Stimulated activated CD8-positive, alpha-beta memory T cell treated with anti-CD3 and anti-CD28 coated beads, Interleukin-4, amount 100 ng/mL, for 24 hours (primary cell): ENCODE data around the gene GPR162.

Source experiments
- DNase-seq: peaks from one replicate; pipeline ENCODE4 v3.0.0-alpha.2; 2020; ENCODE audit warnings: low read depth

GPR162 gene, protein sequence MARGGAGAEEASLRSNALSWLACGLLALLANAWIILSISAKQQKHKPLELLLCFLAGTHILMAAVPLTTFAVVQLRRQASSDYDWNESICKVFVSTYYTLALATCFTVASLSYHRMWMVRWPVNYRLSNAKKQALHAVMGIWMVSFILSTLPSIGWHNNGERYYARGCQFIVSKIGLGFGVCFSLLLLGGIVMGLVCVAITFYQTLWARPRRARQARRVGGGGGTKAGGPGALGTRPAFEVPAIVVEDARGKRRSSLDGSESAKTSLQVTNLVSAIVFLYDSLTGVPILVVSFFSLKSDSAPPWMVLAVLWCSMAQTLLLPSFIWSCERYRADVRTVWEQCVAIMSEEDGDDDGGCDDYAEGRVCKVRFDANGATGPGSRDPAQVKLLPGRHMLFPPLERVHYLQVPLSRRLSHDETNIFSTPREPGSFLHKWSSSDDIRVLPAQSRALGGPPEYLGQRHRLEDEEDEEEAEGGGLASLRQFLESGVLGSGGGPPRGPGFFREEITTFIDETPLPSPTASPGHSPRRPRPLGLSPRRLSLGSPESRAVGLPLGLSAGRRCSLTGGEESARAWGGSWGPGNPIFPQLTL

DNA sequence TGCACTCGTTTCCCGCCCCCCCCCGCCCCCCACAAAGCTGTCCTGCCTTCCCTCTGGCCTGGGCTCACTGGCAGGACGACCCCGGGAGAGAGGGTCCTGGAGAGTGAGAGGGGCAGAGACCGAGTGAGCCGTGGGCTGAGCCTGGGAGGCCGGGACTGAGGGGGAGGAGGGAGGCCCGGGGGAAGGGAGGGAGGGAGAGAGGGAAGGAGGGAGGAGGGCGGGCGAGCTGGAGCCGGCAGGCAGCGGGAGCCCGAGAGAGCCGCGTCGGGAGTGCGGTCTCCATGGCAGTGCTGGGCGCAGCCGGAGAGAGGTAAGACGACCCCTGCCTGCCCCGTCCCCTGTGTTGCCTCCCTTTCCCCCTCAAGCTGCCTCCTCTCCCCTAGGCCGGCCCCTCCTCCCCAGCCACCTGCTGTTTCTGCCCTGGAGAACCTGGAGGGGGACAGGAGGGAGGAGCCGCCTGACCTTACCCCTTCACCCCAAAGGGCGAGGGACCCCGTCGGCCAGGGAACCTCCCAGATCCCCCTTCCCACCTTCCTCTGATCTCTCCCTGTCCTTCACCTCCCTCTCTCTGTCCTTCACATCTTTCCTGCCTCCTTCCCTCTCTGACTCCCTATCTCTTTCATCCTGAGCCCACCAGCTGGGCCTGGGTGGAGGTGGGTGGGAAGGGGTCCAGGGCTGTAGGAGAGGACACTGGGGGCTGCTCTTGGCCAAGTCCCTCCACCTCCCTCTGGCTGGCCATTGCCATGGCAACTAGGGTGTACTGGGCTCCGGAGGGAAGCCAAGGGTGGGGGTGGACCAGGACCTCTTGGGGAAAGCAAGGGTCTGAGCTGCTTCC is at the start of gene GPR162:
TSS of gene GPR162 (plus strand) at position 231 of the 835 bp plus-strand sequence. CDS start 2,078 bp downstream, outside the sequence.
- no peak for DNase-seq

DNA sequence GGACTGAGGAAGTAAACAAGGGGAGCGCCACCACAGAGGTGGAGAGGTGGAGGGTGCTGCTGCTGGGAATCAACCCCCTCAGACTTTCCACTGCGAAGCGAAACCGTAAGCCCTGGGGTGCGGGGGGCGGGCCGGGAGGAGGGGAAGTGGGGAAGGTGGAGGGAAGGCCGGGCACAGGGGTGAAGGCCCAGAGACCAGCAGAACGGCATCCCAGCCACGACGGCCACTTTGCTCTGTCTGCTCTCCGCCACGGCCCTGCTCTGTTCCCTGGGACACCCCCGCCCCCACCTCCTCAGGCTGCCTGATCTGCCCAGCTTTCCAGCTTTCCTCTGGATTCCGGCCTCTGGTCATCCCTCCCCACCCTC is 49.3 kb upstream of the GPR162 start, which contains the start of gene LAG3:
TSS of gene LAG3 (plus strand) at position 190 of the 365 bp plus-strand sequence. CDS start 333 bp downstream, outside the sequence.
- DNase-seq, result peak; percentile 65

DNA sequence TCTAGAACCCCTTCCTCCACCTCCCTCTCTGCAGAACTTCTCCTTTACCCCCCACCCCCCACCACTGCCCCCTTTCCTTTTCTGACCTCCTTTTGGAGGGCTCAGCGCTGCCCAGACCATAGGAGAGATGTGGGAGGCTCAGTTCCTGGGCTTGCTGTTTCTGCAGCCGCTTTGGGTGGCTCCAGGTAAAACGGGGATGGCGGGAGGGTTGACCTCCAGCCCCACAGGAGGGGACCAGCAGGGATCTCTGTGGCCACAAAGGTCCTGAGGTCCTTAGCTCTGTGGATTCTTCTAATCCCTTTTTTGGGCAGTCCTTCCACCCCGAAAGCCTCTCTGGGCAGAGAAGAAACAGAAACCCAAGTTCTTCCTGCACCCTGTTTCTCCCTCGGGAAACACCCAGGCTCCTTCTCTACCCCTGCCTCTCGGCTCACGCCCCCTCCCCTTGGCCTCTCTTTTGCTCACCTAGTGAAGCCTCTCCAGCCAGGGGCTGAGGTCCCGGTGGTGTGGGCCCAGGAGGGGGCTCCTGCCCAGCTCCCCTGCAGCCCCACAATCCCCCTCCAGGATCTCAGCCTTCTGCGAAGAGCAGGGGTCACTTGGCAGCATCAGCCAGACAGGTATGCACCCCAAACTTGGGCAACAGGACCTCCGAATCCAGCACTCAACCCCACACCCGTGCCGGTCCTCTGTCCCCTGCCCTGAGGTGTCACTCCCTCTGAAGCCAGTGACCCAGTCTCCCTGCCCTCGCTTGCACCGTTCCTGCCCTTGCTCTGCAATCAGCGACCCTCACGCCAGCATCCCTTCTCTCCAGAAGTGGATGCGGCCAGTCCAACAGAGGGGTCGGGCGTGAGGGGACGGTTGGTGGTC is 48.7 kb upstream of the GPR162 start:
- no peak for DNase-seq

DNA sequence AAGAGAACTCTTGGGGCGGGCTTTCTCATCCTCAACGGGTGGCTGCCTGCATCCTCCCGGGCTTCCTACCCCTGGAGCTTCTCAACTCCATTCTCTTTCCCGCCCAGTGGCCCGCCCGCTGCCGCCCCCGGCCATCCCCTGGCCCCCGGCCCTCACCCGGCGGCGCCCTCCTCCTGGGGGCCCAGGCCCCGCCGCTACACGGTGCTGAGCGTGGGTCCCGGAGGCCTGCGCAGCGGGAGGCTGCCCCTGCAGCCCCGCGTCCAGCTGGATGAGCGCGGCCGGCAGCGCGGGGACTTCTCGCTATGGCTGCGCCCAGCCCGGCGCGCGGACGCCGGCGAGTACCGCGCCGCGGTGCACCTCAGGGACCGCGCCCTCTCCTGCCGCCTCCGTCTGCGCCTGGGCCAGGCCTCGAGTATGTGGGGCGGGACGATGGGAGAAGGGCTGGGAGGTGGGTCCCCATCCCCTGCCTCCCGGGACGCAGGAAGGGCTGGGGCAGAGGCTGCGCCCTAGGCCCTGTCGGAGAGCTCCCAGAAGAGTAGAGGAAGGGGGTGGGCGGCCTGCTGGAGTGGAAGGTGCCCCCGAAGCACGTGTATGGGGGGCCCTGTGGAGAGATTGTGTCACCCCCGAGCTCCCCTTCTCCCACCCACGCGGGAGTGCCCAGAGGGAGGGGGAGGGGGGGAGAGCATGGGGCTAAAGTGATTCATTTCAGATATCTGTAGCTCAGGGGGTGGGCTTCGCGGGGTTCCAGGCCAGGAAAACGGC is 47.9 kb upstream of the GPR162 start:
- peak; percentile 74 for DNase-seq

DNA sequence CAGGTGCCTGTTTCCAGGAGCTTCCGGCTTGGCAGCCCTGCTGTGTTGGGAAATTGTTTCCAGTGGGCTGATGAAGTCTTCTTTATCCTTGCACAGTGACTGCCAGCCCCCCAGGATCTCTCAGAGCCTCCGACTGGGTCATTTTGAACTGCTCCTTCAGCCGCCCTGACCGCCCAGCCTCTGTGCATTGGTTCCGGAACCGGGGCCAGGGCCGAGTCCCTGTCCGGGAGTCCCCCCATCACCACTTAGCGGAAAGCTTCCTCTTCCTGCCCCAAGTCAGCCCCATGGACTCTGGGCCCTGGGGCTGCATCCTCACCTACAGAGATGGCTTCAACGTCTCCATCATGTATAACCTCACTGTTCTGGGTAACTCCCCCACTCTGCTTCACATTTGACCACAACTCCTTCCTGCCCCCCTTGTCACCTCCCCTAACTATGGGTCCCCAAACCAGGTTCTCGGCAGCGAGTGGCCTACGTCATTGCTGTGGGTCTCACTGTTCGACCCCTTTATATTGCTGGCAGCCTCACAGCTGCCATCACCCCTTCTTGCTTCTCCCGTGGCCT is 47.0 kb upstream of the GPR162 start:
- DNase-seq, result peak; percentile 39

DNA sequence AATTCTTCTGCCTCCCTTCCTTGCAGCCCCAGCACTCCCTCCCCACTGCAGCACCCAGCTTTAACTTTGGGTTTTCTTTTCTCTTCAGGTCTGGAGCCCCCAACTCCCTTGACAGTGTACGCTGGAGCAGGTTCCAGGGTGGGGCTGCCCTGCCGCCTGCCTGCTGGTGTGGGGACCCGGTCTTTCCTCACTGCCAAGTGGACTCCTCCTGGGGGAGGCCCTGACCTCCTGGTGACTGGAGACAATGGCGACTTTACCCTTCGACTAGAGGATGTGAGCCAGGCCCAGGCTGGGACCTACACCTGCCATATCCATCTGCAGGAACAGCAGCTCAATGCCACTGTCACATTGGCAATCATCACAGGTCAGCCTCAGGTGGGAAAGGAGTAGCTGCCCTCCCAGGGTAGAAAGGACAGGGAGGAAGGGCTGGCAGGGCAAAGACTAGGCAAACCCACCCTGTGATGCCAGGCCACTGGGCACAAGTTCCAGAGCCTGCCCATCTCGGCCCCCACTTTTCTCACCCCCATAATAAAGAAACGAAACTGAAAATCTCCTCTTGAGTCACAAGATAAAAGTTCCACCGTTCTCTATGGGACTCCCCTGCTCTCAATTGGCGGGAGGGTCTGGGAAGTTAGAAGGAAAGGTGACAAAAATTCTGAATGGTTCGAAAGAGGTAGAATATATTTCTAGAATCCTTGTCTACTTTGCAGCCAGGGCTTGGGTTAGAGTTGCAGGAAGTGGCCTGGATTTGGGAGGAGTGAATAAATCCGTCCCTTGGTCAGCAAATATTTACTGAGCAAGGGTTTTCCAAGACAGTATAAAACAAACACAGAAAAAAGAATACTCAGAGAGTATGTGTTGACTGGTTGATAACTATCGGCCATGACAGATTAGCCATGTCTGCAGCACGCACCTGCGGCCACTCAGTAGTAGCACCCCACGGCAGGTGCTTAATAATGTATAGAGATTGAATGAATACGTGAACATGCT is 46.1 kb upstream of the GPR162 start:
- no peak for DNase-seq

DNA sequence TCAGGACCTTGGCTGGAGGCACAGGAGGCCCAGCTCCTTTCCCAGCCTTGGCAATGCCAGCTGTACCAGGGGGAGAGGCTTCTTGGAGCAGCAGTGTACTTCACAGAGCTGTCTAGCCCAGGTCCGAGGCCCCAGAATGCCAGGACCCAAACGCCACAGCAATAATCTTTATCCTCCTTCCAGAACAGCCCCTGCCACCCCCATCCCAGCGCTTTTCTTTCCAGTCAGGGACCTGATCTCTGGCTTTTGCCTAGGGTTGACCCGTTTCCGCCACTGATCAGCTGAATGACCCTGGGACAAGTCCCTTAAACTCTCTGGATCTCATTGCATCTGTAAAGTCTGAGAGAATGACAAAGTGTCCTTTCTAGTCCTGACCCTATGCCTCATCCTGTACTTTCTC is 44.2 kb upstream of the GPR162 start:
- no peak for DNase-seq

DNA sequence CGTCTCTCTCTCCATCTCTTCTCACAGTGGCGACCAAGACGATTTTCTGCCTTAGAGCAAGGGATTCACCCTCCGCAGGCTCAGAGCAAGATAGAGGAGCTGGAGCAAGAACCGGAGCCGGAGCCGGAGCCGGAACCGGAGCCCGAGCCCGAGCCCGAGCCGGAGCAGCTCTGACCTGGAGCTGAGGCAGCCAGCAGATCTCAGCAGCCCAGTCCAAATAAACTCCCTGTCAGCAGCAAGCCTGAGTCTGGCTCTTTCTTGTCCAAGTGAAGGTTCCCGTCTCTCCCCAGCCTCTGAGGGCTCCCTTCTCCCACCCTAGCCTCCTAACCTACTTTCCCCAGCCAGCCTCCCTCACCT is 43.4 kb upstream of the GPR162 start:
- DNase-seq, result no peak

DNA sequence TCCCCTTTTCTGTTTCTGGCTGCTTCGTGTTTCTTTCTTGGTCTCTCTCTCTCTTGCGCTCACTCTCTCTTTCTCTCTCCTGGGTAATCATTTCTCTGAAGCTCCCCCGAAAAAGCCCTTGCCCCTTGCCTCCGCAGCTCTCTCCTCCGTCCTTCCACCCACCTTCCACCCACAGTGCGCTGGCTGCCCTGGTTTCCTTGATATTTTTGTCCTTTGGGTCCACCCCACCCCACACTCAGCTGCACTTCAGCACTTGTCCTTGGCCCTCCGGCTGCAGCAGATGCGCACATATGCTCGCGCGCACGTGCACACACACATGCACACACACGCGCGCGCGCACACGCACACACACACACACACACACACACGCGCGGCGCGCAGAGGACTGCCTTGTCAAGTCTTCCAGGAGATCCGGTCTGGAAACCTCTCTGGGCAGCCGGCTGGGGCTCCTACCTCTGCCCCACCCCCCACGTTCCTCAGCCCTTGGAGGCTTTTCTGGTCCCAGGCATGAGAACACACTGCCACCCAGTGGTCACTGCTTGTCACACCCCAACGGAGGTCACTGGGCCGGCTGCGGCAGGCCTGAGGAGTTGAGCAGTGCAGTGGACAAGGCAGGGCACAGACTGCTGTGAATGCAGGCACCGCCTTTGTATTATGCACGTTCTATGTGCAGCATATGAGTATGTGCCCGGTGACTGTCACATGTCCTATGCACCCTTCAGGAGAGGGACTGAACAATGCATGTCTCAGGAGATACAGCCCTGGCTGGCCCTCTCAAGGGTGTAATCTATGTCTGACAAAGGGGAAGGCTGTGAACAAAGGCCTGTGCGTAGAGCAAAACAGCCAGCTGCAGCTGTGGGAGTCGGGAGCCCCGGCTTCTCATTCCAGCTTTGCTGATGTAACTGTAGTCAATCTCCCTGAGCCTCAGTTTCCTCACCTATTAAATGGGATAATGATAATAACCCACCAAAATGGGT is 42.8 kb upstream of the GPR162 start:
- peak; percentile 79 for DNase-seq

DNA sequence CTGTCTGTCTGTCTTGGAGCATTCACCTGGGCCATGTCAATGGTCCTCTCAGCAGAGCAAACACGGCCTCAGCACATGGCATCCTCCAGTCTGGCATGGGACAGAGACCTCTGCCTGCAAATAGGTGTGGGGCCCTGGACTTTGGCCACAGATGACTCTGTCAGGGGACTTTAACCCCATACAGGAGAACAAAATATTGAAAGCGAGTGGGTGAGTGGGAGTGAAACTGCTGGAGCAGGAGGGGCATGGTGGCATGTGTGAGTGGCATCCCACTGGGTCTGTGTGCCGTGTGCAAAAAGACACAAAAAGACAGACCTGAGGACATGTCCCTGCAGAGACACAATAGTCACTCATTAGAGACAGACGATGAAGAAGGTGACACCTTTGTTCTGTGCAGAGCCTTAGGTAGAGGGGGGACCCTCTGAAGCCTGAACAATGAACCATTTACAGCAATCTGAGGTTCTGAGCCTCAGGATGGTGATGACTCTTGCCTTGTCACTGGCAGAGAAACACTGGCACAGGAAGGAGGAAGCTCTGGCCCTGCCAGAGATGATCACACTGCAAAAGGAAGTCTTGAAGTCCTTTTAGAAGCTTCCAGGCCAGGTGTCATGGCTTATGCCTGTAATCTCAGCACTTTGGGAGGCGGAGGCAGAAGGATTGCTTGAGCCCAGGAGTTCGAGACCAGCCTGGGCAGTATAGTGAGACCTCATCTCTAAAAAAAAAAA is 41.8 kb upstream of the GPR162 start:
- no peak for DNase-seq

DNA sequence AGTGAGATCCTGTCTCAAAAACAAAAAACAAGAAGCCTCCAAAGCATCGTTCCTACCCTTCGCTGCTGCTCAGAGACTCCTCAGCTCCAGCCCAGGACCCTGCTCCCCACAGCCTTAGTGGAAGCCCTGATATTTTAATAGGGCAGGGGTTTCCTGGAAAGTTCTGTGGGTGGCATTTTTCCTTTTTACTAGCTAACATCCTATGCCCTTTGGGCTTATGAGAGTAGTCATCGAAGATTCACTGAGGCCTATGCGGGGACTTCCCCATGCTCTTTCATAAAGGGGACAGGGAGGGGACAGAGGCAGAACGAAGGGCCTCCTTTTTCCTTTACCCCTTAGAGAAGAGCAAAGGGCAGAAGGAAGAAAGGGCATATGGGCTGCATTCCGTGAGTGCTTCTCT is 41.0 kb upstream of the GPR162 start:
- no peak for DNase-seq

DNA sequence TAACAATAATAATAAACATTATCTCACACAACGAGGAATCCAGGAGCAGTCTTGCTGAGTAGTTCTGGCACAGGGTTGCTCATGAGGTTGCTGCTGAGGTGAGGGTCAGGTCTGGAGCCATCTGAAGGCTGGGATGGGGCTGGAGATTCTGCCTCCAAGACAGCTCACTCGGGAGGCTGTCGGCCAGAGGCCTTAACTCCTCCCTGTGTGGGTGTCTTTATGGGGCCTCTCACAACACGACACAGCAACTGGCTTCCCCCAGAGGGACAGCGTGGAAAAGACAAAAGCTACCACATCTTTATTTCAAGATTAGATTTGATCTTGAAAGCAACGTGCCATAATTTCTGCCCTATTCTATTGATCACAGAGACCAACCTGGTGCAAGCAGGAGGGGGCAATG is 39.5 kb upstream of the GPR162 start:
- no peak for DNase-seq

DNA sequence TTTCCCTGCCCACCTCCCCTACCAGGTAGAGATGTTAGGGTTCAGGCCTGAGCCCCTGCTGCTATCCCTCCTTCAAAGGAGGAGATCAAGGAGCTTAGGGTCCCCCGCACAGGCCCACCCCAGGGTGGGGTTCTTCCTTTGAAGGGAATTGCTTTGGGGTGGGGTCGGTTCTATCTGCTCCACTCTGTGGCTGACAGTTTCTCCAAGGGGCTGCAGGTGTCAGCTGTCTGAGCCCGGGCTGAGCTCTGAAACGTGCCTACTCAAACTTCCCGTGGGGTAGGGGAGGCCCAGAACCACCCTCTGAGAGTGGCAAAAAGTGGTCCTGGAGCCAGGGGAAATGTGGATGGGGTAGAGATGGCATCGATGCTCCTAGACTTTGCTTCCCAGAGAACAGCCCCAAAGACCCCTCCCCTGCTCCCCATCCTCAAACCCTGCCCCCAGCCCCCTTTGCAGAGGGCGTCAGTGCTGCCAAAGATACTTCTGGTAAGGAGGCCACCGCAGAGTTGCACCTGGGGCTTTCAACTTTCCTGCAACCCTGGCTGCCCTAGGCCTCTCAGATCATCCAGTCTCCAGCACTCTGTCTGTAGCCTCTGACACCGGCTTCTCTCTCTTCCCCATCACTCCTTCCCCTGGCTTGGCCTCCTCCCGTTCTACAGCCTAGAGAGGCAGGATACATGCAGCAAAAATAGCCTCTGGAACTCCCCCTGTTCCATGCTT is 38.6 kb upstream of the GPR162 start:
- DNase-seq, result no peak

DNA sequence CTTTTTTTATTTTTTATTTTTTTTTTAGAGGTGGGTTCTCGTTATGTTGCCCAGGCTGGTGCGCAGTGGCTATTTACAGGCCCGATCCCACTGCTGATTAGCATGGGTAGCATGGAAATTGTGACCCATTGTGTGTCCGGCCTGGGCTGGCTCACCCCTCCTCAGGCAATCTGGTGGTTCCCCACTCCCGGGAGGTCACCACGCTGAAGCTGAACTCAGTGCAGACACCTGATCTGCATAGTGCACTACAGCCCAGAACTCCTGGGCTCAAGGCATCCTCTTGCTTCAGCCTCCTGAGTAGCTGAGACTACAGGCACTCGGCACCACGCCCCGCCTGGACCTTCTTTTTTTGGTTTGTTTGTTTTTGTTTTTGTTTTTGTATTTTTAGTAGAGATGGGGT is 37.8 kb upstream of the GPR162 start:
- no peak for DNase-seq

DNA sequence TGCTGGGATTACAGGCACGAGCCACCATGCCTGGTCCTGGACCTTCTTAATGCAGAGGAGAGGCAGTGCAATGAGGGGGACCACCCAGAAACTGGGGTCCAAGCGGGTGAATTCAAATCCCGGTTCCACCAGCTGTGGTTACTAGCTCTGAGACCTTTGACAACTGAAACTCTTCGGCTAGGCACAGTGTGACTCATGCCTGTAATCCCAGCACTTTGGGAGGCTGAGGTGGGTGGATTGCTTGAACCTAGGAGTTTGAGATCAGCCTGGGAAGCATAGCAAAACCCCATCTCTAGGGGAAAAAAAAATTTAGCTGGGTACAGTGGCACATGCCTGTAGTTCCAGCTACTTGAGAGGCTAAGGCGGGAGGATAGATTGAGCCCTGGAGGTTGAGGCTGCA is 37.3 kb upstream of the GPR162 start:
- no peak for DNase-seq

DNA sequence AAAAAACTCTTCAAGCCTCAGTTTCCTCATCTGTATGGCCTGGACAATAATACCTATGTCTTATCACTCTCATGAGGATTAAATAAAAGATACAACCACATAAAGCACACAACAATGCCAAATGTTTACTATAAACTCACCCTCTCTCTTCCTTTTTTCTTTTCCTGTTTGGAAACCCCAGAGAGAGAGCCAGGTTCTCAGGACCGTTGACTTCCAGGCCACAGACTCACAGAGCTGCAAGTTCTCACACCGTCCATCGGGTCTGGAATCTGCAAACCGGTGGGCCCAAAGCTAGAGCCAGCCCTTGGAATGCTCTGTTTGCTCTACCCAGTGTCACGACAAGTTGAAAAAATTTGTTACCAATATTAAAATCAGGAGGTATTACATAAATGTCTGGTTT is 36.9 kb upstream of the GPR162 start:
- no peak for DNase-seq
